Measurements from ENCODE around the gene DPM1.

Gene DPM1

DNA sequence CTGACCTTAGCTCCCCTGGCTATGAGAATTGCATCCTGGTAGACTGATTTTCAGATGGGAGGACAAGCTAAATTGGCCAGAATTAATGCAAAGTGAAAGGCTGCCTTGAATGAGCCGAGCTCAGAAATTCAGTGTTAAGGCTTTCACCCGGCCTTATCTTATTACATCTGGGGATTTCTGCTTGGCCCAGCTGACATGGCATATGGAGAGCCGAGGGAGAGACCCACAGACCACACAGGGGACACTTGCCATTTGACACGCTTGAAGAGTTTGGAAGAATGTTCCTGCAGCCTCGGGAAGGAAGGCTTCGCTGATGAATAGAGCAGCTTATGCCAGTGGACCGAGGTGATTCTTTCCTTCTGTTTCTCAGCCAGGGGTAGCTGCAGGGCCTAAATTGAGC, 9.3 kb upstream of the DPM1 start:
- no peak overlapping the region for H3K27ac ChIP-seq
- no peaks in the 10 kb centered on the region for H3K27me3 ChIP-seq
- DNase-seq, result no peak
- H3K4me3 ChIP-seq, result no peak overlapping the region
- H3K4me1 ChIP-seq, result no peaks in the 10 kb centered on the region
- H3K36me3 ChIP-seq, result peaks cover 0 to 3% (median 1%) of the 10 kb centered on the region in 3 donors
- TF ChIP-seq, protein P1, sequence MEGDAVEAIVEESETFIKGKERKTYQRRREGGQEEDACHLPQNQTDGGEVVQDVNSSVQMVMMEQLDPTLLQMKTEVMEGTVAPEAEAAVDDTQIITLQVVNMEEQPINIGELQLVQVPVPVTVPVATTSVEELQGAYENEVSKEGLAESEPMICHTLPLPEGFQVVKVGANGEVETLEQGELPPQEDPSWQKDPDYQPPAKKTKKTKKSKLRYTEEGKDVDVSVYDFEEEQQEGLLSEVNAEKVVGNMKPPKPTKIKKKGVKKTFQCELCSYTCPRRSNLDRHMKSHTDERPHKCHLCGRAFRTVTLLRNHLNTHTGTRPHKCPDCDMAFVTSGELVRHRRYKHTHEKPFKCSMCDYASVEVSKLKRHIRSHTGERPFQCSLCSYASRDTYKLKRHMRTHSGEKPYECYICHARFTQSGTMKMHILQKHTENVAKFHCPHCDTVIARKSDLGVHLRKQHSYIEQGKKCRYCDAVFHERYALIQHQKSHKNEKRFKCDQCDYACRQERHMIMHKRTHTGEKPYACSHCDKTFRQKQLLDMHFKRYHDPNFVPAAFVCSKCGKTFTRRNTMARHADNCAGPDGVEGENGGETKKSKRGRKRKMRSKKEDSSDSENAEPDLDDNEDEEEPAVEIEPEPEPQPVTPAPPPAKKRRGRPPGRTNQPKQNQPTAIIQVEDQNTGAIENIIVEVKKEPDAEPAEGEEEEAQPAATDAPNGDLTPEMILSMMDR (IDR thresholded peaks at IDR 0.05), result no peak
- intact Hi-C loops (cut with DNase I; ENCODE audit: low total_unique reads), result no loop called here
- no peaks in the 10 kb centered on the region for H3K9me3 ChIP-seq

DNA sequence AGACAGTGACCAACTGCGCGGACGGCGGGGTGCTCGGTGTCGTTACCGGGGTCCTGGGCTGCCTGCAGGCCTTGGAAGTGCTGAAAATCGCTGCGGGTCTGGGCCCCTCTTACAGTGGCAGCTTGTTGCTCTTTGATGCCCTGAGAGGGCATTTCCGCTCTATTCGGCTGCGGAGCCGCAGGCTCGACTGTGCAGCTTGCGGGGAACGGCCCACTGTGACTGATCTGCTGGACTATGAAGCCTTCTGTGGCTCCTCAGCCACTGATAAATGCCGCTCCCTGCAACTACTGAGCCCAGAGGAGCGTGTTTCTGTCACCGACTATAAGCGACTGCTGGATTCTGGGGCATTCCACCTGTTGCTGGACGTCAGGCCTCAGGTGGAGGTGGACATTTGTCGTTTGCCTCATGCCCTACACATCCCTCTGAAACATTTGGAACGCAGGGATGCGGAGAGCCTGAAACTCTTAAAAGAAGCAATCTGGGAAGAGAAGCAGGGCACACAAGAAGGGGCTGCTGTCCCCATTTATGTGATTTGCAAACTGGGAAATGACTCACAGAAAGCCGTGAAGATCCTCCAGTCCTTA, 1.3 kb upstream of the DPM1 start:
- TF ChIP-seq, protein P1 (IDR thresholded peaks at IDR 0.05), result no peak
- H3K27me3 ChIP-seq, result no peaks in the 10 kb centered on the region
- DNase-seq, result no peak
- peak overlapping the region; percentile 83 to 88 for H3K4me3 ChIP-seq
- intact Hi-C loops (cut with DNase I; ENCODE audit: low total_unique reads), result loop anchor here (10.0 kb wide), 1 partner anchor 495 kb away; no protein-coding TSS in a partner anchor
- peaks cover 6 to 14% (median 11%) of the 10 kb centered on the region in 3 donors for H3K36me3 ChIP-seq
- H3K4me1 ChIP-seq, result peaks cover 0 to 50% (median 33%) of the 10 kb centered on the region in 4 donors
- peak overlapping the region; percentile 87 to 88 for H3K27ac ChIP-seq
- no peaks in the 10 kb centered on the region for H3K9me3 ChIP-seq

- TF ChIP-seq, protein P1 (IDR thresholded peaks at IDR 0.05), result peak; percentile 8 to 11
- H3K27me3 ChIP-seq, result no peaks in the 10 kb centered on the region
- peak within 1 kb of the TSS; percentile 83 to 88 for H3K4me3 ChIP-seq
- intact Hi-C loops (cut with DNase I; ENCODE audit: low total_unique reads), result loop anchor here (10.0 kb wide), 1 partner anchor 496 kb away; no protein-coding TSS in a partner anchor
- H3K9me3 ChIP-seq, result no peaks in the 10 kb centered on the region
- H3K27ac ChIP-seq, result peak within 1 kb of the TSS; percentile 87 to 88
- H3K4me1 ChIP-seq, result peaks cover 0 to 50% (median 33%) of the 10 kb centered on the region in 4 donors
- DNase-seq, result peak; percentile 74 to 87
- peaks cover 6 to 19% (median 15%) of the 10 kb centered on the region in 3 donors for H3K36me3 ChIP-seq
Measured at GRCh38 chr20:50958615-50959542, 547 bp upstream of the DPM1 start, which contains the start of gene MOCS3. Gene MOCS3 (plus strand): TSS chr20:50958818. CDS start chr20:50958843, 25 bp downstream.

DNA sequence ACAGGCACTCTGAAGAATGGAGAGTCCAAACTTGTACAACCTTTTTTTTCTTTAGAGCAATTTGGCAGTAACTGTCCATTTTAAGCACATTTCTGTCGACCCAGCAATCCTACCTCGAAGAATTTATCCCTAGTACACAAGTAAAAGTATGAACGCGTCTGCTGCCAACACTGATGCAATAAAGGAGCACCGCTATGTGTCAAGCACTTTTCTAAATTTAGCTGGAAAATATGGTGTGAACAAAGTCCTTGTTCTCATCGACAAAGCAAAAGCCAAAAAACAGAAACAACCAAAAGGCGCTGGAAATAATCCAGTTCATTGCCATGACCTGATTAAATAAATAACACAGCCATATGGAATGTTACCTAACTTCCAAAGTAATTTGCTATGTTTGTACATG, 1.1 kb downstream of the DPM1 start:
- intact Hi-C loops (cut with DNase I; ENCODE audit: low total_unique reads), result loop anchor here (10.0 kb wide), 1 partner anchor 498 kb away; no protein-coding TSS in a partner anchor
- Histone ChIP-seq H3K27me3 (no peaks in the 10 kb centered on the region), H3K36me3 (peaks cover 14 to 22% (median 18%) of the 10 kb centered on the region in 3 donors), H3K9me3 (no peaks in the 10 kb centered on the region), H3K4me1 (peaks cover 0 to 50% (median 33%) of the 10 kb centered on the region in 4 donors), H3K4me3 (peak overlapping the region; percentile 83 to 88), H3K27ac (peak overlapping the region; percentile 87 to 88)
- TF ChIP-seq, protein P1 (IDR thresholded peaks at IDR 0.05), result no peak
- no peak for DNase-seq

- intact Hi-C loops (cut with DNase I; ENCODE audit: low total_unique reads), result loop anchor here (10.0 kb wide), 1 partner anchor 501 kb away; no protein-coding TSS in a partner anchor
- Histone ChIP-seq H3K36me3 (peaks cover 35 to 38% (median 37%) of the 10 kb centered on the region in 3 donors), H3K27ac (no peak overlapping the region)
Measured at GRCh38 chr20:50953821-50954220, 4.5 kb downstream of the DPM1 start.

More at GRCh38 chr20:50953821-50954220, 4.5 kb downstream of the DPM1 start:
- Histone ChIP-seq H3K9me3 (no peaks in the 10 kb centered on the region), H3K4me3 (no peak overlapping the region), H3K27me3 (no peaks in the 10 kb centered on the region), H3K4me1 (peaks cover 0 to 29% (median 23%) of the 10 kb centered on the region in 4 donors)
- DNase-seq, result no peak
- TF ChIP-seq, protein P1 (IDR thresholded peaks at IDR 0.05), result no peak

Measured in tibial artery (tissue), 4 donors.